Measurements from ENCODE around the gene RTN4RL2. TPM values are rescaled to one million over a fixed set of nuclear protein-coding genes. Genes with fewer than 3 reads are reported as not detected.
A peak's percentile ranks its signal among the peaks of the same experiment; 100 is the strongest.

Gene RTN4RL2
- 0.58 TPM for total RNA-seq
- polyA plus RNA-seq = 1.4 TPM

GRCh38 chr11:57460022-57460757 is at the start of gene RTN4RL2:
RTN4RL2 (plus strand) TSS chr11:57460528; CDS start chr11:57460866, 338 bp downstream.
- Histone ChIP-seq H3K27ac (ENCODE audit: low read depth) (no peak within 1 kb of the TSS), H3K4me3 (ENCODE audit: low read depth, low read length) (peak within 1 kb of the TSS; percentile 43), H3K4me1 (ENCODE audit: insufficient read depth) (no peaks in the 10 kb centered on the region), H3K36me3 (ENCODE audit: insufficient read depth) (no peaks in the 10 kb centered on the region)
- under 1% methylated on average over 66 of the region's 66 CpGs for WGBS
- DNase-seq (ENCODE audit: extremely low spot score) = no peak

DNA sequence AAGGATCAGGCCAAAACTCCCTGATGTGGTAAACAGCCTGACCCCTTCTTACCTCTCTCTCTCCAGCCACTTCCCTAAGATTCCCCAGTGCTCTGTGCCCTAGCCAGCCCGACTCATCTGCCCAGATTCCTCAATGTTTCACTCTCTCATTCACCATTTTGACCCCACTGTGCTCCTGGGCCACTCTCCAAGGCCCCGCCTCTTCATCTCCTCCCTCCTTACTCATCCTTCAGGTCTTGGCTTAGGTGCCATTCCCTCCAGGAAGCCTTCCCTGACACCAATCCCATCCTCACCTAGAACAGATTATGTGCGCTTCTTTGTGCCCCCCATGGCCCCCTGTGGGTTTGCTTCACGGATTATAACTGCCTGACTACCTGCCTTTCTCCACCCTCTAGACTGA is 46.6 kb upstream of the RTN4RL2 start:
- H3K27ac ChIP-seq (ENCODE audit: low read depth) = no peak overlapping the region
- H3K4me1 ChIP-seq (ENCODE audit: insufficient read depth) = no peaks in the 10 kb centered on the region
- DNase-seq (ENCODE audit: extremely low spot score) = no peak
- H3K36me3 ChIP-seq (ENCODE audit: insufficient read depth) = peaks cover 4% of the 10 kb centered on the region
- 93% methylated on average over 4 of the region's 4 CpGs for WGBS
- H3K4me3 ChIP-seq (ENCODE audit: low read depth, low read length) = no peak overlapping the region

GRCh38 chr11:57414612-57415212 is 45.6 kb upstream of the RTN4RL2 start:
- 95% methylated on average over 11 of the region's 11 CpGs for WGBS
- no peak overlapping the region for H3K4me3 ChIP-seq (ENCODE audit: low read depth, low read length)
- H3K4me1 ChIP-seq (ENCODE audit: insufficient read depth) = no peaks in the 10 kb centered on the region
- H3K36me3 ChIP-seq (ENCODE audit: insufficient read depth) = peaks cover 2% of the 10 kb centered on the region
- no peak overlapping the region for H3K27ac ChIP-seq (ENCODE audit: low read depth)
- DNase-seq (ENCODE audit: extremely low spot score) = no peak

- DNase-seq (ENCODE audit: extremely low spot score) = no peak
- Histone ChIP-seq H3K4me1 (ENCODE audit: insufficient read depth) (no peaks in the 10 kb centered on the region), H3K27ac (ENCODE audit: low read depth) (no peak overlapping the region), H3K4me3 (ENCODE audit: low read depth, low read length) (no peak overlapping the region), H3K36me3 (ENCODE audit: insufficient read depth) (peaks cover 2% of the 10 kb centered on the region)
- 89% methylated on average over 3 of the region's 3 CpGs for WGBS
These were observed 43.9 kb upstream of the RTN4RL2 start for GRCh38 chr11:57416436-57416835.

GRCh38 chr11:57417056-57417455 is 43.3 kb upstream of the RTN4RL2 start:
- DNase-seq (ENCODE audit: extremely low spot score) = no peak

DNA sequence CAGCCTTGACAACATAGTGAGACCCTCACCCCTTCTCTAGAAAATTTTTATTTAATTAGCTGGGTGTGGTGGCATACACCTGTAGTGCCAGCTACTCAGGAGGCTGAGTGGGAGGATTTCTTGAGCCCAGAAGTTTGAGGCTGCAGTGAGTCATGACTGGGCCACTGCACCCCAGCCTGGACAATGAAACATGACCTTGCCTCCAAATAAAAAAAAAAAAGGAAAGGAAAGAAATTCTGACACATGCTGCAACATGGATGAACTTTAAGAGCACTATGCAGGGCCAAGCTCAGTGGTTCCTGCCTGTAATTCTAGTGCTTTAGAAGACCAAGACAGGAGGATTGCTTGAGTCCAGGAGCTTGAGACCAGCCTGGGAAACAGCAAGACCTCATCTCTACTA is 42.2 kb upstream of the RTN4RL2 start:
- no peaks in the 10 kb centered on the region for H3K4me1 ChIP-seq (ENCODE audit: insufficient read depth)
- DNase-seq (ENCODE audit: extremely low spot score) = no peak
- H3K4me3 ChIP-seq (ENCODE audit: low read depth, low read length) = no peak overlapping the region
- peaks cover 2% of the 10 kb centered on the region for H3K36me3 ChIP-seq (ENCODE audit: insufficient read depth)
- H3K27ac ChIP-seq (ENCODE audit: low read depth) = no peak overlapping the region

More at GRCh38 chr11:57417056-57417455, 43.3 kb upstream of the RTN4RL2 start:
- H3K27ac ChIP-seq (ENCODE audit: low read depth) = no peak overlapping the region
- no peaks in the 10 kb centered on the region for H3K4me1 ChIP-seq (ENCODE audit: insufficient read depth)
- 48% methylated on average over 4 of the region's 4 CpGs for WGBS
- peaks cover 2% of the 10 kb centered on the region for H3K36me3 ChIP-seq (ENCODE audit: insufficient read depth)
- no peak overlapping the region for H3K4me3 ChIP-seq (ENCODE audit: low read depth, low read length)

- Histone ChIP-seq H3K4me3 (ENCODE audit: low read depth, low read length) (no peak overlapping the region), H3K27ac (ENCODE audit: low read depth) (no peak overlapping the region), H3K4me1 (ENCODE audit: insufficient read depth) (no peaks in the 10 kb centered on the region), H3K36me3 (ENCODE audit: insufficient read depth) (peaks cover 2% of the 10 kb centered on the region)
- no peak for DNase-seq (ENCODE audit: extremely low spot score)
- 88% methylated on average over 3 of the region's 3 CpGs for WGBS
These were observed 41.2 kb upstream of the RTN4RL2 start for GRCh38 chr11:57419146-57419545.

GRCh38 chr11:57421066-57421465 is 39.3 kb upstream of the RTN4RL2 start:
- Histone ChIP-seq H3K4me1 (ENCODE audit: insufficient read depth) (no peaks in the 10 kb centered on the region), H3K4me3 (ENCODE audit: low read depth, low read length) (no peak overlapping the region), H3K36me3 (ENCODE audit: insufficient read depth) (peaks cover 2% of the 10 kb centered on the region), H3K27ac (ENCODE audit: low read depth) (no peak overlapping the region)
- WGBS = 92% methylated on average over 4 of the region's 4 CpGs
- DNase-seq (ENCODE audit: extremely low spot score) = no peak

GRCh38 chr11:57421805-57422204 is 38.5 kb upstream of the RTN4RL2 start:
- no peaks in the 10 kb centered on the region for H3K36me3 ChIP-seq (ENCODE audit: insufficient read depth)

GRCh38 chr11:57422669-57423068 is 37.7 kb upstream of the RTN4RL2 start:
- H3K4me1 ChIP-seq (ENCODE audit: insufficient read depth) = peaks cover 2% of the 10 kb centered on the region
- no peak overlapping the region for H3K27ac ChIP-seq (ENCODE audit: low read depth)
- H3K36me3 ChIP-seq (ENCODE audit: insufficient read depth) = no peaks in the 10 kb centered on the region
- DNase-seq (ENCODE audit: extremely low spot score) = no peak
- 84% methylated on average over 4 of the region's 4 CpGs for WGBS
- H3K4me3 ChIP-seq (ENCODE audit: low read depth, low read length) = no peak overlapping the region

More at GRCh38 chr11:57421805-57422204, 38.5 kb upstream of the RTN4RL2 start:
- Histone ChIP-seq H3K4me1 (ENCODE audit: insufficient read depth) (peaks cover 2% of the 10 kb centered on the region), H3K4me3 (ENCODE audit: low read depth, low read length) (no peak overlapping the region), H3K27ac (ENCODE audit: low read depth) (no peak overlapping the region)
- no peak for DNase-seq (ENCODE audit: extremely low spot score)

DNA sequence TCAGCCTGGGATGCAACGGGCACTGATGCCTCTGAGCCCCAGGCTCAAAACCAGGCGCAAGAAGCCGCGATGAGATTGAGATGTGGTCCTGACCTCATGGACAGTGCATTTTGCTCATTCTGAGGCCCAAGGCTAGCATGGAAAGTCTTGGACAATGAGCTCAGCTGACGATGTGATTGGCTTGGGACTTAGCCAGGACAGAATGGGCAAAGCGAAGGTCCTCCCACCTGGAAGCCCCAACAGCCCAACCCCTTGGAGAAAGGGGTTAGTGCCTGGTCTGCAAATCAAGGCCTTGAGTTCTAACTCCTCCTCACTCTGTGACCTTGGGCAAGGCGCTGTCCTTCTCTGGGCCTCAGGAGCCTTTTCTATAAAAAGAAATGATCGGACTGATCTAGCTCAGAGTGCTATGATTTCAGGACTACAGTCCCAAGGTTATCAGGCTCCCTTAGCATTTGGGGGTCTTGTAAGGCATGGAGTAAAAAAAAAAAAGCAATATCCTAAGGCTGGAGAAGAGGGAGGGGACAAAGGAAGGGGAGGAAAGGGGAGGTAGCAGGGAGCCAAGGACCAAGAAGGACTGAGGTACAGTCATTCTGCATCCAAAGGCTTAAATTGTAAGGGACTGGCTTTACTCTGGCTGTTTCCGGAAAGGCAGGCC is 36.1 kb upstream of the RTN4RL2 start:
- H3K4me1 ChIP-seq (ENCODE audit: insufficient read depth) = peaks cover 2% of the 10 kb centered on the region
- H3K4me3 ChIP-seq (ENCODE audit: low read depth, low read length) = no peak overlapping the region
- 85% methylated on average over 9 of the region's 9 CpGs for WGBS
- H3K36me3 ChIP-seq (ENCODE audit: insufficient read depth) = no peaks in the 10 kb centered on the region
- H3K27ac ChIP-seq (ENCODE audit: low read depth) = no peak overlapping the region
- no peak for DNase-seq (ENCODE audit: extremely low spot score)

- H3K36me3 ChIP-seq (ENCODE audit: insufficient read depth) = no peaks in the 10 kb centered on the region
- H3K4me3 ChIP-seq (ENCODE audit: low read depth, low read length) = no peak overlapping the region
- 55% methylated on average over 15 of the region's 15 CpGs for WGBS
- no peak overlapping the region for H3K27ac ChIP-seq (ENCODE audit: low read depth)
- H3K4me1 ChIP-seq (ENCODE audit: insufficient read depth) = peaks cover 2% of the 10 kb centered on the region
- no peak for DNase-seq (ENCODE audit: extremely low spot score)
These were observed 35.4 kb upstream of the RTN4RL2 start for GRCh38 chr11:57424792-57425564.

GRCh38 chr11:57425565-57426438 is 34.5 kb upstream of the RTN4RL2 start:
- 33% methylated on average over 15 of the region's 15 CpGs for WGBS
- peak overlapping the region; percentile 97 for H3K27ac ChIP-seq (ENCODE audit: low read depth)
- peak overlapping the region; percentile 45 for H3K4me3 ChIP-seq (ENCODE audit: low read depth, low read length)
- H3K36me3 ChIP-seq (ENCODE audit: insufficient read depth) = no peaks in the 10 kb centered on the region
- H3K4me1 ChIP-seq (ENCODE audit: insufficient read depth) = peaks cover 2% of the 10 kb centered on the region
- DNase-seq (ENCODE audit: extremely low spot score) = no peak

All from urinary bladder (tissue), 4 donors.